Mesothelial cell of epicardium (in vitro differentiated cells): ENCODE data around the gene SLC12A3. TPM values are rescaled to one million over a fixed set of nuclear protein-coding genes. Genes with fewer than 3 reads are reported as not detected.

Source experiments
- DNase-seq, 2 experiments: peaks; one replicate each; pipeline ENCODE4 v3.0.0; 2021; ENCODE audit warnings: low spot score in 2 of 2; ENCODE audit not compliant: unreplicated experiment in 2 of 2
- H3K27ac Mint-ChIP-seq: 2 replicates; pipeline ENCODE4 v1.8.0; 2021; ENCODE audit warnings: mixed read lengths
- H3K27me3 Mint-ChIP-seq: 2 replicates; pipeline ENCODE4 v1.8.0; 2021; ENCODE audit warnings: low read depth, mixed read lengths
- H3K36me3 Mint-ChIP-seq: 2 replicates; pipeline ENCODE4 v1.8.0; 2021; ENCODE audit warnings: mixed read lengths
- H3K4me1 Mint-ChIP-seq: 2 replicates; pipeline ENCODE4 v1.8.0; 2021; ENCODE audit warnings: mixed read lengths
- H3K4me3 Mint-ChIP-seq: 2 replicates; pipeline ENCODE4 v1.8.0; 2021; ENCODE audit warnings: mild to moderate bottlenecking, moderate library complexity, mixed read lengths
- H3K9me3 Mint-ChIP-seq: 2 replicates; pipeline ENCODE4 v1.8.0; 2021; ENCODE audit warnings: mixed read lengths
- CTCF ChIP-seq: fragments of 200-600 bp; sonication (generic); IDR thresholded peaks from one replicate; pipeline ENCODE4 v1.5.0; 2021; ENCODE audit warnings: antibody characterized with exemption; ENCODE audit not compliant: unreplicated experiment
- total RNA-seq: library from RNA; stranded (reverse); gene quantifications from 3 replicates; pipeline ENCODE4 v1.2.1, GENCODE V29; 2021

Gene SLC12A3
- total RNA-seq, 1 donor from 2014 or later = not detected

GRCh38 chr16:56909527-56909979 is 44.5 kb downstream of the SLC12A3 start:
- peaks cover 57% of the 10 kb centered on the region for H3K4me1 Mint-ChIP-seq
- DNase-seq = no peak
- peak overlapping the region; percentile 78 for H3K27ac Mint-ChIP-seq

DNA sequence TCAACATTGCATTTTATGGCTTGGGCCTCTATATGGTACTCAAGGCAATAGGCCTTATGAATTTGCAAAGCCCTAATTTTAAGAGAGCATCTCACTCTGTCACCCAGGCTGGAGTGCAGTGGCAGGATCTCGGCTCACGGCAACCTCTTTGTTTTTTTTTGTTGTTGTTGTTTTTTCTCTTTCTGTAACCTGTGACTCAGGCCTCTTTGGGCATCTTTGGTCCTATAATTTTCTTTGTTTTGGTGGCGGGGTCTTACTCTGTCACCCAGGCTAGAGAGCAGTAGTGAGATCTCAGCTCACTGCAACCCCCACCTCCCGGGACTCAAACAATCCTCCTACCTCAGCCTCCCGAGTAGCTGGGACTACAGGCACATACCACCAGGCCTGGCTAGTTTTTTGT is 45.1 kb downstream of the SLC12A3 start:
- no peak for TF ChIP-seq CTCF
- no peaks in the 10 kb centered on the region for H3K27me3 Mint-ChIP-seq
- H3K4me1 Mint-ChIP-seq = peaks cover 58% of the 10 kb centered on the region
- DNase-seq = no peak
- peak overlapping the region; percentile 64 for H3K27ac Mint-ChIP-seq
- H3K4me3 Mint-ChIP-seq = no peak overlapping the region
- peaks cover 4% of the 10 kb centered on the region for H3K9me3 Mint-ChIP-seq
- no peaks in the 10 kb centered on the region for H3K36me3 Mint-ChIP-seq

More at GRCh38 chr16:56909527-56909979, 44.5 kb downstream of the SLC12A3 start:
- H3K27me3 Mint-ChIP-seq = no peaks in the 10 kb centered on the region
- peaks cover 4% of the 10 kb centered on the region for H3K9me3 Mint-ChIP-seq
- H3K36me3 Mint-ChIP-seq = no peaks in the 10 kb centered on the region
- no peak for TF ChIP-seq CTCF
- H3K4me3 Mint-ChIP-seq = no peak overlapping the region

GRCh38 chr16:56910654-56911539 is 45.9 kb downstream of the SLC12A3 start:
- DNase-seq = no peak
- Mint-ChIP-seq H3K36me3 (no peaks in the 10 kb centered on the region), H3K27ac (peak overlapping the region; percentile 63), H3K9me3 (peaks cover 4% of the 10 kb centered on the region), H3K4me1 (peaks cover 65% of the 10 kb centered on the region), H3K27me3 (no peaks in the 10 kb centered on the region), H3K4me3 (no peak overlapping the region)
- no peak for TF ChIP-seq CTCF

GRCh38 chr16:56911771-56912571 is 47.0 kb downstream of the SLC12A3 start:
- Mint-ChIP-seq H3K4me3 (no peak overlapping the region), H3K4me1 (peaks cover 72% of the 10 kb centered on the region), H3K9me3 (no peaks in the 10 kb centered on the region), H3K36me3 (no peaks in the 10 kb centered on the region), H3K27ac (peak overlapping the region; percentile 55), H3K27me3 (no peaks in the 10 kb centered on the region)
- DNase-seq = no peak
- no peak for TF ChIP-seq CTCF

DNA sequence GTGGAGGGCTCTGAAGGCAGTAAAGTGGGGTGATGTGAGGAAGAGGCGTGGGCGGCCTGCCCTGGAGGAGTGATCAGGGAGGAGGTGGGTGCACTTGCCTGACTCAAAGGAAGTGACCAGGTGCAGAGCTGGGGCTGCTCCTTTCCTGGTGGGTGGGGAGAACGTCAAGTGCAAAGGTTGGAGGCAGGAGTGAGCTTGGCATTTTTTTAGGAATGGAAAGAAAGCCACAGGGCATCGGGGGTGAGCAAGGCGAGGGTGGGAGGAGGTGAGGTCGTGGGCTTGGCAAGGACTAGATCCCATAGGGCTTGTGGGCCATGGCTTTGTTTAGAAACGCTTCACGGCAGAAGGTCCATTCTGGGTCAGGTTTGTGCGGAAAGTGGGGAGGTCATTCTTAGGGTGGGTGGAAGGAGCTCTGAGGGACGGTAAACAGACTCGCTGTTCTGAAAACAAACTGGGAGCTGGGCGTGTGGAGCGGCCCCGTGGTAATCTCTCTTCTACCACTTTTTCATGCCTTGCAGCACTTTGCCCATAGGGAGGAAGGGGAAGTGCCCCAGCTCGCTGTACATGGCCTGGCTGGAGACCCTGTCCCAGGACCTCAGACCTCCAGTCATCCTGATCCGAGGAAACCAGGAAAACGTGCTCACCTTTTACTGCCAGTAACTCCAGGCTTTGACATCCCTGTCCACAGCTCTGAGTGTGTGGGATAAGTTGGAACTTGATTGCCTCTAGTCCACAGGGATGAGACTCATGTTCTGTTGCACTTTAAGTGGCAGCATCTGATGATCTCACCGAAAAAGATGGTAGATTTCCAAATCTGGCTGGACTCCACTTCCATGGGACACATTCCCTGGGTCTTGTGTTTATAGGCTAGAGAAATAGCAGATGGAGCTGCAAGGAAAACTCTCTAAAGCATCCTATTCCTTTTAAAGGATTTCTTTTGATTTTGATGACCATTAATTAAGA is 48.0 kb downstream of the SLC12A3 start:
- Mint-ChIP-seq H3K27ac (peak overlapping the region; percentile 55), H3K4me1 (peaks cover 77% of the 10 kb centered on the region)

More for the DNA sequence above, 48.0 kb downstream of the SLC12A3 start:
- no peak for TF ChIP-seq CTCF
- no peaks in the 10 kb centered on the region for H3K27me3 Mint-ChIP-seq
- DNase-seq = no peak
- H3K36me3 Mint-ChIP-seq = no peaks in the 10 kb centered on the region
- H3K9me3 Mint-ChIP-seq = no peaks in the 10 kb centered on the region
- H3K4me3 Mint-ChIP-seq = no peak overlapping the region
